ENCODE measurements around the gene SLC35F3. TPM values are rescaled to one million over a fixed set of nuclear protein-coding genes. Genes with fewer than 3 reads are reported as not detected.

Gene SLC35F3
- total RNA-seq, 1 experiment from 2014 or later: 19.1 TPM

GRCh38 chr1:234289538-234290305 is 385.2 kb downstream of the SLC35F3 start:
- POLR2A ChIA-PET: no interaction called here
- H3K36me3 ChIP-seq (ENCODE audit: control insufficient read depth, insufficient read depth, low read length): no peaks in the 10 kb centered on the region
- CTCF ChIA-PET: no interaction called here

GRCh38 chr1:234292011-234292410 is 387.5 kb downstream of the SLC35F3 start:
- no peak for ATAC-seq
- no peak for TF ChIP-seq TCF7L2 (IDR thresholded peaks at IDR 0.05; ENCODE audit: low read depth, low read length)
- TF ChIP-seq CTCF (IDR thresholded peaks at IDR 0.05): no peak
- TF ChIP-seq POLR2AphosphoS5 (IDR thresholded peaks at IDR 0.05; ENCODE audit: low read depth, low read length): no peak
- BruUV-seq (replicated peaks): no TSS peak
- DNase-seq (ENCODE audit: low read depth, low spot score): no peak
- no peaks in the 10 kb centered on the region for H3K27me3 ChIP-seq (ENCODE audit: control insufficient read depth, insufficient read depth, low read length)
- intact Hi-C loops (cut with micrococcal nuclease; ENCODE audit: unreplicated experiment): no loop called here
- H3K36me3 ChIP-seq (ENCODE audit: control insufficient read depth, insufficient read depth, low read length): no peaks in the 10 kb centered on the region
- ChIA-PET POLR2A (no interaction called here), CTCF (no interaction called here)
- peaks cover 9% of the 10 kb centered on the region; the same call in 1 of the 2 replicates for H3K9me3 ChIP-seq (ENCODE audit: control insufficient read depth, insufficient read depth, low read depth, low read length)
- no peak overlapping the region for H3K27ac ChIP-seq (ENCODE audit: low read length)
- in situ Hi-C loops (cut with HindIII; ENCODE audit: low pct_unique_long_range_greater_than_20kb, low sequenced_read_pairs): no loop called here
- H3K4me1 ChIP-seq (ENCODE audit: control insufficient read depth, insufficient read depth, low read length): no peaks in the 10 kb centered on the region
- H3K4me3 ChIP-seq (ENCODE audit: low read depth in 2 of 2, low read length in 2 of 2): no peak overlapping the region

More at GRCh38 chr1:234289538-234290305, 385.2 kb downstream of the SLC35F3 start:
- in situ Hi-C loops (cut with HindIII; ENCODE audit: low pct_unique_long_range_greater_than_20kb, low sequenced_read_pairs) (no loop called here), intact Hi-C loops (cut with micrococcal nuclease; ENCODE audit: unreplicated experiment) (no loop called here)
- Histone ChIP-seq H3K9me3 (ENCODE audit: control insufficient read depth, insufficient read depth, low read depth, low read length) (peaks cover 9% of the 10 kb centered on the region; the same call in 1 of the 2 replicates), H3K4me3 (ENCODE audit: low read depth in 2 of 2, low read length in 2 of 2) (no peak overlapping the region), H3K27ac (ENCODE audit: low read length) (no peak overlapping the region), H3K4me1 (ENCODE audit: control insufficient read depth, insufficient read depth, low read length) (no peaks in the 10 kb centered on the region), H3K27me3 (ENCODE audit: control insufficient read depth, insufficient read depth, low read length) (no peaks in the 10 kb centered on the region)
- no peak for DNase-seq (ENCODE audit: low read depth, low spot score)
- BruUV-seq (replicated peaks): no TSS peak
- no peak for ATAC-seq
- TF ChIP-seq TCF7L2 (IDR thresholded peaks at IDR 0.05; ENCODE audit: low read depth, low read length) (no peak), SIN3A (IDR thresholded peaks at IDR 0.05; ENCODE audit: borderline replicate concordance, insufficient read depth, low read depth, low read length) (no peak), POLR2AphosphoS5 (IDR thresholded peaks at IDR 0.05; ENCODE audit: low read depth, low read length) (no peak), CTCF (IDR thresholded peaks at IDR 0.05) (no peak)
- TF ChIP-seq, protein P1, sequence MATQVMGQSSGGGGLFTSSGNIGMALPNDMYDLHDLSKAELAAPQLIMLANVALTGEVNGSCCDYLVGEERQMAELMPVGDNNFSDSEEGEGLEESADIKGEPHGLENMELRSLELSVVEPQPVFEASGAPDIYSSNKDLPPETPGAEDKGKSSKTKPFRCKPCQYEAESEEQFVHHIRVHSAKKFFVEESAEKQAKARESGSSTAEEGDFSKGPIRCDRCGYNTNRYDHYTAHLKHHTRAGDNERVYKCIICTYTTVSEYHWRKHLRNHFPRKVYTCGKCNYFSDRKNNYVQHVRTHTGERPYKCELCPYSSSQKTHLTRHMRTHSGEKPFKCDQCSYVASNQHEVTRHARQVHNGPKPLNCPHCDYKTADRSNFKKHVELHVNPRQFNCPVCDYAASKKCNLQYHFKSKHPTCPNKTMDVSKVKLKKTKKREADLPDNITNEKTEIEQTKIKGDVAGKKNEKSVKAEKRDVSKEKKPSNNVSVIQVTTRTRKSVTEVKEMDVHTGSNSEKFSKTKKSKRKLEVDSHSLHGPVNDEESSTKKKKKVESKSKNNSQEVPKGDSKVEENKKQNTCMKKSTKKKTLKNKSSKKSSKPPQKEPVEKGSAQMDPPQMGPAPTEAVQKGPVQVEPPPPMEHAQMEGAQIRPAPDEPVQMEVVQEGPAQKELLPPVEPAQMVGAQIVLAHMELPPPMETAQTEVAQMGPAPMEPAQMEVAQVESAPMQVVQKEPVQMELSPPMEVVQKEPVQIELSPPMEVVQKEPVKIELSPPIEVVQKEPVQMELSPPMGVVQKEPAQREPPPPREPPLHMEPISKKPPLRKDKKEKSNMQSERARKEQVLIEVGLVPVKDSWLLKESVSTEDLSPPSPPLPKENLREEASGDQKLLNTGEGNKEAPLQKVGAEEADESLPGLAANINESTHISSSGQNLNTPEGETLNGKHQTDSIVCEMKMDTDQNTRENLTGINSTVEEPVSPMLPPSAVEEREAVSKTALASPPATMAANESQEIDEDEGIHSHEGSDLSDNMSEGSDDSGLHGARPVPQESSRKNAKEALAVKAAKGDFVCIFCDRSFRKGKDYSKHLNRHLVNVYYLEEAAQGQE (IDR thresholded peaks at IDR 0.05; ENCODE audit: insufficient read depth in 1 of 2, low read depth in 2 of 2, low read length in 1 of 2): no peak
